HG03175 (cell line): ENCODE data around the gene CAMTA1.

Experiments
- ATAC-seq: cut with Tn5 transposase; IDR thresholded peaks from one replicate; pipeline ENCODE4 v1.9.1; 2021; ENCODE audit warnings: mild to moderate bottlenecking, moderate library complexity; ENCODE audit not compliant: unreplicated experiment

Gene CAMTA1

DNA sequence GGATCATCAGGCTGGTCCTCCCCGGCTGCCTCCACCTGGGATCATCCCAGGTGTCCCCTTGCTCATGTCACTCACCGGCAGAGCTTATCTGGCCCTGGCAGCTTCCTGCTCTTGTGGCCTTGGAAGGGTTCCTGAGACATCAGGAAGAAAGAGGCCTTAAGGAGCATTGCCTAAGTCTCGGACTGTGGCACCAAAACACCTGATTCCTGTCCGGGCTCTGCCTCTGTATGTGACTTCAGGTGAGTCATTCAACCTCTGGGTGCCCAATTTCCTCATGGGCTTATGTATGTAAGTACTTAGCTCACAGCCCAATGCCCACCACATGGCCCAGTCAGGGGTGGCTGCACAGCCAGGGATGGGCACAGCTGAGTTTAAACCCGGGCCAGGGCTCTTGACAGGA lies 729.9 kb downstream of the CAMTA1 start:
- ATAC-seq, result no peak

DNA sequence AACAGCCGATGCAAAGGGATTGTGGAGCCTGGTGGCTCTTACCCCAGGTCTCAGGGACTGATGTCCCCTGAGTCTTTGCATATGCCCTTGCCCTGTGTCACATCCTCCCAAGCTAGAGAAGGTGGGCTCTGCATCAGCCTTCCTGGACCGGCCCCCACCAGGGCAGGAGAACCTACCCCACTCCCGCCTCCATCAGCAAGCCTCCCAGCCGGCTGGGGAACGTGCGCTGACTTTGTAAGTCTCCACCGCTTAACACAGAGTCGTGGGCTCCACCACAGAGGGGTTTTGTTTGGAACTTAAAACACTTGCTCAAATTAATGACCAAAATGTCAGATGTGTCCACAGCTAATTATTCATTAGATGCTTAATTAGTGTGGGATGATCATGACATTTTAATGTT lies 730.6 kb downstream of the CAMTA1 start:
- ATAC-seq, result no peak

DNA sequence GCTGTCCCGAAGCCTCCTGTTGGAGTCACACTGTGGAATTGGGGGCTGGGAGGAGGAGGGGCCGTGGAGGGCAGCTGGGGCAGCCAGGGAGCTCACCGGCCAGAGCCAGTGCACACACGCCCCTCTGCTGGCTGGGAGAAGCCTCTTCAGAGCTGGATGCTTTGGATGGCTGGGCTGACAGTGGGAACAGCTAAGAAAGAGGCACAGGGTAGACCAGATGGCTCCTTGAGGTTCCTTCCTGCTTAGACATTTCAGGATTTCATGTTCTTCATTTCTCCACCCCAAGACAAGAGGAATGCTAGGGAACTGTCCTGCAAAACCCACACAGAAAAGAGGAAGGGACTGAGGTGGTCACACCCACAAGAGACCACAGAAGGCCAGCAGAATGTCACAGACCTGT lies 731.1 kb downstream of the CAMTA1 start:
- no peak for ATAC-seq

DNA sequence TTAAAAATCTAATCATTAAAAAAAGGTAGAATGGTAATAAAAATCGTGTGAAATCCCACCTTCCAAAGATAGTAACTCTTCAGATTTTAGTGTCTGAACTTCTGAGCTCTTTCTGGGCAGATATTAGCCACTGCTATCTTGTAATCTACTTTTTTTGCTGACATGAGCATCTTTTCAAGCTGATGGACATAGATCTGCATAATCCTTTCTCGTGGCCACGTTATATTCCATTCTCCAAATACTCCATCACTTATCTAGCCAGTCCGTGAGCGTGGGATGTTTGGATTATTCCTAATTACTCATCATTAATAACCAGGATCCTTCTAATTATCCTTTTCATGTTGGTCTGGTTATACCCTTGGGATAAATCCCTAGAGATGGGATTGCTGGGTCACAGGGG lies 731.7 kb downstream of the CAMTA1 start:
- no peak for ATAC-seq

DNA sequence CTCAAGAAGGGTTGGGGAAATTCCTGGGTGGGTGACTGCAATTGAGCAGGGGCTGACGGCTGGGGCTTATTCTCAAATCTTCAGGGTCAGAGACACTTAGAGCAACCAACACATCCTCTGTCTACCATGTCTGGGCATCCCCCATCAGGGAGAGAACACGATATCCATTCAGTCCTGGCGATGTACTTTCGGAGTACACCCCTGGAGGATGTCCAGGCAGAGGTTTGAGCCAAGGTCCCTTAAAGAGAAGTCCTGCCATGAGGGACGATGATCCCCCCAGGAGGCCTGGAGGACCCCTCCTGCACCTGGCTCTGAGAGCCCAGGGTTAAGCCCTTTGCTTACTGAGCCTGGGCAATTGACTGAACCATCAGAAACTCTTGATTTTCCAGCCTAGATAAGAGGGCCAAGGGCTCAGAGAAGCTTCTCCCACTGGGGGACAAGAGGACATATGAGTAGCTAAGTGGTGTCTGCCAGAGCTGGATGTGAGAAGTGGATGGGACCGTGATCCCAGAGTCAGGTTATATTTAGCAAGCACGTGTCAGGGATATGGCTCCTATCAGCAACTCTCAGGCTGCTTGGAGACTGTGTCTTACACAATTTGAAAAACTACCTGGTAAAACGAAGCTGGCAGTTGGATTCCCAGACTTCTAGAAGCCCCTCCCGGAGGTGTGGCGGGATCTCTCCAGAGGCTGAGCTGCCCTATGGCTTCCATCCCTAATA lies 732.5 kb downstream of the CAMTA1 start:
- ATAC-seq, result no peak

DNA sequence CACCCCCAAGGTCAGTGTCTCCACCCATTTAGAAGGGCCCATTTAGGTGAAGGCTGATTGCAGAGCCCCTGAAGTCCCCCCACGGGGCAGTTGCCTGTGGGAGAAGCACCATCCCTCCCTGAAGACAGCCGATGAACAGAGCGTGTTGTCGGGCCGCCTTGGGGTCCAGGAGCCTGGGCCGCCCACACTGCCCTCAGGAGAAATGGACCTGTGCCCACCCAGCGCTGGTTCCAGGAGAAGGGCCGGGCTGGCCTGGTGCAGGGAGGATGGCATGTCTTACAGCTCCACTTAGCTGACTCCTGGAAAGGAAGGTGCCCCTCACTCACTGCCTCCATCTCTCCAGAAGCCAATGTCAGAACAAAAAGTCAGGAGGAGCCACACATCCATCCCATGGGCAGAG lies 733.2 kb downstream of the CAMTA1 start:
- ATAC-seq, result no peak

DNA sequence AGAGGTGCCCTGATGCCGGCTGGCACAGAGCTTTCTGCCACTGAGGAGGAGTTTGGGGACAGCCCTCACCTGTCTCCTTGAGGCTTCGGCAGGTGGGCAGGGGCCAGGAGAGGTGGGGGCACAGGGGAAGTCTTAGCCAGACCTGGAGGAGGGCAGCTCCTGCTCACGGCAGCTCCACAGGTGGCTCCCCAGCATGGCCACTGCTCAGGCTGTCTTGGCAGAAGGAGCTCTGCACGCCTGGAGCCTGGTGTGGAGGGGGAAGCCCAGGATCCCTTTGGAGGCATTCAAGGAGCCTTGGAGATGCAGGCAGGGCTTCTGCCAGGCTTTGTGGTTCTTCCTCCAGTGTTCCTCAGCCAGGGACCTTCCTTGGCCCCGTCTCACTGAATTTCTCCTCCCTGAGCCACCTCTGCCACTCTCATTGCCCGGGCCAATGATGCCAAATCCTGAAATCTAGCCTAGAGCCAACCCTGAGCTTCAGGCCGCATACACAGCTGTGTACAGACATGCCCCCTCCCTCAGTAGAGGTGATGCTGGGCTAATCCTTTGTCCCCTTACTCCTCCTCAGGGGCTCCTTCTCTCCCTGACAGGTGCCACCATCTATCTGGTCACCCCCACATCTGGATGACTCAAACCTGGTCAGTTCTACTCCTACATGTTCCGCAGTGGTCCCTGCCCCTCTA lies 734.1 kb downstream of the CAMTA1 start:
- no peak for ATAC-seq

DNA sequence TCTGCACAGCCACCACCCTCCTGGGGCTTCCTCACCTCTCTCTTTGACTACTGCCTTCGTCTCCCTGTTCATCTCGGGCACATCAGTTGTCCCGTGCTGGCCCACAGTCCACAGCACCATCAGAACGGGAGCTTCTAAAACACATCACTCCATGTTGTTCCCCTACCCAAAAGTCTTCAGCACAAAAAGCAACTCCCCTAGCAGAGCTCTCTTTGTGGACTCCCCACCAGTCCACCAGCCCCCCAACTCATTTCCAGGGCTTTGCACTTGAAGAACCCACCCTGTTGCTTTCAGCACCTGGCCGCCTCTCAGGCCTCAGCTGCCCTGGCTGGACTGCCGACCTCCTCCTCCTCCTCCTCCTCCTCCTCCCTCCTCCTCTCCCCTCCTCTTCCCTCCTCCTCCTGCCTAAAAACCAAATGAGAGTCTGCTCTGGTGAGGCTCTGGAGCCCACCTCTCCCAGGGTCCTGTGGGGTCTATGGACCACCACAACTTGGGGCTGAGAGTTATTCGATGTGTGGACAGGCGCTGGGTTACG lies 734.7 kb downstream of the CAMTA1 start:
- ATAC-seq, result no peak

DNA sequence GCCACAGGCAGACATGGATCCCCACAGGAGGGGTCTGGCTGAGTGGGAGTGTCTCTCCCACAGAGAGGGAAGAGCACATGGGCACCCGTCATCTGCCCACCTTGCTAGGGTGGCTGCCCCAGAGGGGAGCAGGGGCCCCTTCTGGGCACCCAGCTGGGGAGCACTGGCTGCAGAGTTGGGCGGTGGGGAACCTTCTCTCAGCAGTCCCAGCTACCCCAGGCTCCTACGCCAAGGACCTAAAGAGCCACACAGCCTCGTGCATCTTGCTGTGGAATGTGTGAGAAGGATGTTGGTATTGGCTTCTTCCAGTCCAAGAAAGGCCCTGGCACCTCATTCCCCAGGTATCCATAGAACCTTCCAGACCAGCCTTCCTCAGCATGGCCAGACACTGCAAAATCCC lies 735.2 kb downstream of the CAMTA1 start:
- ATAC-seq, result no peak

DNA sequence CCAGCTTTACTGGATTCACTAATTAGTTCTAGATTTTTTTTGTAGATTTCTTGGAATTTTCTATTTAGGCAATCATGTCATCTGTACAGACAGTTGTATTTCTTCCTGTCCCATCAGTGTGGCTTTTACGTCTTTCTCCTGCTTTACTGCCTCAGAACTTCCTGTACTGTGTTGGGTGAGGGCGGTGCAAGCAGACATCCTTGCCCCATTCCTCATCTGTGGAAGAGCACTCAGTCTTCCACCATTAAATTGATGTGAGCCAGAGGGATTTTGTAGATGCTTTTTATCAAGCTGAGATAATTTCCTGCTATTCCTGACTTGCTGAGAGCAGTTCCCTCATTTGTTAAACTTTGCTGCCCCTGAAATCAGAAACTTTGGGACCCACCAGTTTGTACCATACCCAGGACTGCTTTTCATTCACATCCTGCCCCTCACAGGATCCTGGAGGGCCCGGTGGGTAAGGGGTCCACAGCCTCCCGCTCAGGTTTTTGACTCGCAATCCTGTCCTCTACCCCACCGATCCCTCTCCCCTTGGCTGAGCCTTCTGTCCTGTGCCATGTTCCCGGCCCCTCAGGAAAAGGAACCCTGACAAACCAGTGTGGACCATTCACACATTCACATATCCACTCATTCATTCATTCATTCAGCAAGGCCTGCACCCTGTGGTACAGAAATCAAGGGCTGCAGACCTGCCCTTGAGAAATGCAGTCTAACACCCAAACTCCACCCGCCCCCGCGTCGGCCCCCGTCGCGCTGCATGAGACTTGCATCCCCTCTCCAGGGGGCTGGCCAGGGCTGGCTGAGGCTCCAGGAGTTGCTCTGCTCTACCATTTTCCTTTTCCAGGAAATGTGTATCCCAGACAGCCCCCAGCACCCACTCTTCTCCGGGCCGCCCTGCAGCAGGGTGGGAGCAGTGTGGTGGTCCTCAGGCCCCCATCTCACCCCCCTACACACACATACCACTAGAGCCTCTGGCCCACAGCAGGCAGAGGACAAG lies 739.4 kb downstream of the CAMTA1 start:
- ATAC-seq, result no peak

DNA sequence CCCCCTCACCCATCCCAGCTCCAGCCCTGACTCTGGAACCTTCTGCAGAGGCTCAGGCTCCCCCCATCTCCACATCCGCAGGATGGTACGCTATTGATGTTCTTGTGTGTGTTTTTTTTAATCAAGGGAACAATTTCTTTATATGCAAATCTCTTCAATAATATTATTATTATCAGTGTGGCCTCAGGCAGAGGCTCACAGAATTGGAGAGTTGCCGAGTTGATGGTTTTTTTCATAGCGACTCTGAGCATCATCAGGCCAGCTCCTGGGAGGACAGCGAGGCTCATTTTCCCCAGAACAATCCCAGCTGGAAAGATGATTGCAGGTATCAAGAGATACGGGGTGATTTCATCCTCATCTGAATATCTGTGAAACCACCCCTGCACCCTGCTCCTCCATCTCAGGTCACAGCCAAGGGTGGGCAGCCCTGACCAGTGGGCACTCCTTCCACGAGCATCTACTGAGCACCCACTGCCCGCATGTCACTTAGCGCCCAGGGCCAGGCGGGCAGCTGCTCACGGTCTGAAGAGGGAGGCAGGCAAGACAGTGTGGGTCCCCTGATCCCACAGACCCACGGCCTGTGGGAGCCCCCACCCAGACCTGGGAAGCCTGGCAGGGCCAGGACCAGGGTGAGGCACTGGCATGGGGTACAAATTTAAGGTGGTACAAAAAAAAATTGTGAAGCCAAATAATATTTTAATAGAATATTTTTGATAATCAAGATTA lies 740.2 kb downstream of the CAMTA1 start:
- no peak for ATAC-seq

DNA sequence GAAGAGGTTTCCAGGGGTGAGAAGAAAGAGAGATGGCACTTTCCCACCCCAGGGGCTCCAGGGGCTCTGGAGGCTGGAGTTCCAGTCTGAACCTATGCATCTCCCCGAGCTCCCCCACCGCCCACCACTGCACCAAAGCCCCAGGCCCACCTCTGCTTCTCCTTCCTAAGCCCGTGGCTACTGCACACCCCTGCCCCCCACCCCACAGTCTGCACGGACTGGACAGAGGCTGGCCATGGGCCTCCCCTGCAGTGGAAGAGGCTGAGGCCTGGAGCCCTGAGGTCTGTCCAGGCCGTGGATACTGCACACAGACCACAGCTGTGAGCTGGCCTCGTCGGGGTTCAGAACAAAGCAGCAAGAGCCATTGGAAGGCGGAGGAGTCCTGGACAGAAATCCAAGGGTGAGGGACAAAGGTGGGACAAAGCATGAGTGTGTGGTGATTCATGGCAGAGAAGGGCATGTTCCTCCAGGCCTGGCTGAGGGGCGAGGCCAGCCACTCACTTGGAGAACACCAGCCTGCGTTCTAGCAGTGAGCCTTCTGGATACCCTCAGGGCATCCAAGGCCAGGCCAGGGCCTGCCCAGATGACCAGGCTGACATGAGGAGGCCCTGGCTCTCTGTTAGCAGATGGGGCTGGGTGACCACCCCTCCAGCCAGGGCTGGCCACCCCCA lies 741.1 kb downstream of the CAMTA1 start:
- ATAC-seq, result no peak

DNA sequence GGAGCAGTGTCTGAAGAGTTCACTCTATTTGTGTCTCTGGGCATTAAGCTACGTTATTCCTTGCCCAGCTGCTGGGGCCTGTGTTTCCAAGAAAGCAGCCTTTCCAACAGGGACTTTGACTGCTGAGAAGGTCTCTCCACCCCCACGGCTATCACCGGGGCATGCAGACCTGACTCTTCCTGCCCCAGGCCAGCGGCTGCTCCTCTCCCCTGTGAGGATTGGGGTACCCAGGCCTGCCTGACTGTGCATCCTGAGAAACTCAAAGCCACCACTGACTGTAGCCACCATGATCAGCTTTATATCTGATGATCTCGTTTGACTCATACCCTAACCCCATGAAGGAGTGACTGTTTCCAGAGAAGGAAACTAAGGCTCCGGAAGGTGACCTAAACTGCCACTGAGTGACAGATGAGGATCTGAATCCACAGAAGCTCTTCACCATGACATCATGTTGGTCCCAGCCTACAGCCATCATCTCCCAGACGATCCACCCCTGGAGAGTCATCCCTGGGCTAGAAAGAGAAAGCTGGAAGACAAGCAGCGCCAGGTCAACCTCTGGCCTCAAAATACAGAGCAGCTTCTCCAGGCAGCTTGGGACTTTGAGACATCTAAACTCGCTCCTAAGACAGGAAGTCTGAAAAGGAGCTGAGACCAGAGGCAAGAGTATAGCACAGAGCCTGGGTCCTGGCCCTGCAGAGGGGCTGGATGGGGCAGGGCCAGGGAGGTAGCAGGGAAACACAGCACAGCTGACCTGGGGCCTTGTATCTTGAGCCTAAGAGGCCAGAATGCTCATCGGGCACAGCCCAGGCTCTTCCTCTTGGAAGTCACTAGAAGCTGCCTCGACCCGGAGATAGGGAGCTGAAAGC lies 741.8 kb downstream of the CAMTA1 start:
- ATAC-seq, result no peak

DNA sequence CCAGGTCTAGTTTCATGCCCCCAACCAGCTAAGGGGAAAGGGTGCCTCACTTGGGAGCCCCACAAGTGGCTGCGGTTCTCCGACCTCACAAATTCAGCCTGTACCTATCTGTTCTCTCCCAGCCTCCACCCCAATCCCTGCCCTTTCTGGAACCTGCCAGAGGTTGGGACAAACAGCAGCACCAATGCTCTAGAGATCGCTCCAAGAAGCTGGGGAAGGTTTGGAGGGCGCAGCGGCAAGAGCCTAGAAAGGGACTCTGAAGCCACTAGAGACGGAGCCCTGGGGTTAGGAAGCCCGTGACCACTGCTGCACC lies 742.4 kb downstream of the CAMTA1 start:
- no peak for ATAC-seq

DNA sequence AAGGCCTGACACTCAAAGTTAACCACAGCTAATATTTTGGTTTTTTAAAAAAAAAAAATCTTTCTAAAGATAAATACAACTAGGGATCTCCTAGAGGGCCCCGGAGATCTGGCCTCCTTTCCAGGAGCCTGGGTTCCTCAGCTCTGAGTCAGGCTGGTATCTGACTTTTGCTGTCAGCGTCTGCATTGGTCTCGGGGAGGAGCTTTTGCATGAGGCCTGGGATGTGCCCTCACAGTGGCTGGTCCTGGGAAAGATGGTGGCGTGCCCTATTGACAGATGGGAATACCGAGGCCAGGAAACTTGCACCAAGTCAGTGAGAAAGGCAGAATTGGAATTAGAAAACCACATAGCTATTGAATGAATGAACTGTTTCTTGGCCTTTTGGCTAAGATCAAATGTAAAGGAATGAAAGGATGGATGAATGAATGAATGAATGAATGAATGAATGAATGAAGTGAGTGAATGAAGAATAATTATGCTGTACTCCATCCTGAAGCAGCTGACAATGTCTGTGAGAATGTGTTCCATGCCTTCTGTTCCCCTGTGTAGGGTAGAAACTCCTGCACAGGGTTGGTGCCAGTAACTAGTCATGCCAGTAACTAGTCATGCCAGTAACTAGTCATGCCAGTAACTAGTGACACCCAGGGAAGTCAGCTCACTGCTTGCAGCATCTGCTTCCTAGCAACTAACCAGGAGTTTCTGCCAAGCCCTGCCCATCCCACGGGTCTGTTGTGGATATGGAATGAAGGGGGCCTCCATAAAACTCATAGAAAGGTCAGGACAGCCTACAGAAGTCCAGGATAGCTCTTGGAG lies 743.3 kb downstream of the CAMTA1 start:
- ATAC-seq, result no peak

DNA sequence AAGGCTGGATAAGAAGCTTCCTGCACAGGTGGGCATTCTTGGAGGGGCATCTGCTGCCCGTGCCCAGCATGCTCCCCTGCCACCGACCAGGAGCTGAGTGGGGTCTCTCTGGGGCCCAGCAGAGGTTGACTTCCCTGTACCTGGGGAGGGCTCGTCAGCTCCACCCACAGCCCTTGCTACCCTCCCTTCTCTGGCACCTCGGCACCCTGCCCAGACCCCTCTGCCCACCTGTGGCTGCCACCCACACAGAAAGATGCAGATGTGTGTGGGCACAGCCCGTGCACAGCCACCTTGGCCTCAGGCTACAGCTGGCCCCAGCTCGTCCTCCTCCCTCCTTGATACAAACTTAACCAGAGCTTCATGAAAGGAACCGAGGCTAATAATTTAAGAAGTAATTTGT lies 744.7 kb downstream of the CAMTA1 start:
- no peak for ATAC-seq

DNA sequence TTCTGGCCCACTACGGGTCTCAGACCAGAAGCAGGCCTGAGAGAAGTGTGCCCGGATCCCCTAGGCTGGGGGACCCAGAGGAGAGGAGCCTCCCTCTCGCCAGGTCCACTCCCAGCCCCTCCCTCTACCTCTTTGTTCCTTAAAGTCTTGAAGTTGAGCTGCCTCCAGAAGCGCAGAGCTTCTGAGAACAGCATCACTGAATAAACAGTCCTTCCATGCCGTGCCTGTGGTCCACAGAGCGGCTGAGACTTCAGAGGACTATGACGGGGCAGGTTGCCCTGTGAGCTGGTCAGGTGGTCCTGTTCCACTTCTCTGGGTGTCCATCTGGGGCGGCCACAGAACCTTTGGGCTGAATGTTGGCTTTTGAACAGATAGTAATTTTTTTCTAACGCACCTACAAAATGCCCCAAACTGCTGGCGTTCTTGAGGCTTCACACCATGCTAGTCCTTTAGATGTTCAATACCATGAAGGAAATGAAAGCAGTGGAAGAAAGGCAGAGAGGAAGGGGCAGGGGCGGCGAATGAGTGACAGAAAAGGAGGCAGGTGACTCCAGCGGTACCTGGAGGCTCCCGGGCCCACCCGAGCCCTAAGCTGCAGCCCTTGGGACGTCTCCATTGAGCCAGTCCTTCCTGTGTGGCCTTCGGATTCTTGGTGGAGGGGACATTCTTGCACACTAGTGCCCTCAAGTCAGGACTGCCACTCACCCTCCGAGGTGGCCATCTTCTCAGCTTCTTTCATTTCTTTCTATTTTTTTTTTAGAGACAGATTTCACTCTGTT lies 746.5 kb downstream of the CAMTA1 start:
- ATAC-seq, result no peak

DNA sequence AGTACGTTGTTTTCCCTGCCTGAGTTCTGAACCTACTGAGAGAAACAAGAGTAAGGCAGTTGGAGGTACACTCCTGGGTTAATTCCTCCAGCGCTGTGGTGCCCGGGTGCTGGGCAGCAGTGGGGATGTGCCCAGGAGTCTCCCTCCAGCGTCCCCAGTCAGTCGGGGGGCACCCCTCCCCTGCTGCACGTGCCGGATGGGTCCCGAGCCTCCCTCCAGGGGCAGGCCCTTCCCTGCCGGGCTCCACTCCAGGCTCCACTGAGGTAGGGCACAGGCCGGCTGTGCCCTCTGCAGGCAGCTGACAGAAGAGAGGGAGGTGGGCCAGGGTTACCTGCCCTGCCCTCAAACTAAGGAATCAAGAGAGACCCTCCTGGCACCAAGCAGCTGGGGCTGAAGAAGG lies 747.8 kb downstream of the CAMTA1 start:
- ATAC-seq, result no peak
